NCI-H1417 (cell line): Measurements from ENCODE around the gene DNAJC10.

Source experiments
- DNase-seq, 3 experiments: peaks; one replicate each; lab custom pipeline; 2025; lab: John Stamatoyannopoulos, UW

Gene DNAJC10

DNA sequence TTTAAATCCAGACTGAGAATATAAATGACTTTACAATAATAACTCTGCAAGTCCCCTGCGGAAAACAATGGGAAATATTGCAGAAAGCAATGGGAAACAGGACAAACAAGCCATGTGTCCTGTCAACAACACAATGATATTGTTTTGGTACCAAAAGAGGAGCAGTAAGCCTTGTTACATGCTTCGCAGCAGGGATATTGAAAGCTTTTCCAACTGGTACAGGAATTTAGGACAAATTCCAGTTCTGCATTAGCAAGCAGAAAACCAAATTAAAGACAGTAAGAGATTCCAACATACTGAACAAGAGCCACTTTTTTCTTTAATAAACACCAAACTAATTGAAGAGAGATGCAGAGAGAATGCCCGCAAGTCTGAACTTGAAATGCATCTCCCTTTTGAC lies 120.4 kb downstream of the DNAJC10 start:
- DNase-seq: no peak
